K562 (cell line): ENCODE results near the gene UBQLNL. TPM values are rescaled to one million over a fixed set of nuclear protein-coding genes. Genes with fewer than 3 reads are reported as not detected.

Experiments used
- CBX2 ChIP-seq: fragments of 200-600 bp; sonication (generic); IDR thresholded peaks from one replicate; pipeline ENCODE4 v1.6.1; 2012; ENCODE audit warnings: mild to moderate bottlenecking, low read length, inconsistent platforms; ENCODE audit not compliant: insufficient read depth, poor library complexity, severe bottlenecking
- E2F3 ChIP-seq: fragments of 250-450 bp; sonication (Bioruptor Pico); IDR thresholded peaks from 2 replicates; pipeline ENCODE4 v1.4.0; 2020; ENCODE audit warnings: mild to moderate bottlenecking
- JUN ChIP-seq, 2 experiments: sonication (generic) in 1 of 2; formaldehyde crosslinking in 1 of 2; IDR thresholded peaks; 2 replicates each; pipeline versions ENCODE4 v1.6.1 to v1.8.0; 2012 to 2022; ENCODE audit warnings: borderline replicate concordance in 2 of 2, mild to moderate bottlenecking in 2 of 2, improper control_type of control experiment in 1 of 2, low read depth in 1 of 2, low read length in 1 of 2, missing genetic modification reagents in 1 of 2
- KLF16 ChIP-seq: IDR thresholded peaks from 2 replicates; pipeline ENCODE4 v1.6.1; 2016; ENCODE audit warnings: antibody characterized with exemption
- L3MBTL2 ChIP-seq: fragments of 450-650 bp; IDR thresholded peaks from 2 replicates; pipeline ENCODE4 v1.6.1; 2016; ENCODE audit warnings: mild to moderate bottlenecking, moderate library complexity
- LARP7 ChIP-seq: fragments of 450-650 bp; IDR thresholded peaks from 2 replicates; pipeline ENCODE4 v1.6.1; 2016
- MCM3 ChIP-seq: fragments of 450-650 bp; IDR thresholded peaks from 2 replicates; pipeline ENCODE4 v1.6.1; 2016
- NFYB ChIP-seq: IDR thresholded peaks from 2 replicates; pipeline ENCODE4 v1.6.1; 2011; ENCODE audit warnings: mild to moderate bottlenecking, moderate library complexity; ENCODE audit not compliant: insufficient read length; ENCODE audit errors: extremely low read depth
- SMAD4 ChIP-seq: fragments of 250-450 bp; sonication (Bioruptor Pico); conservative IDR thresholded peaks from 2 replicates; pipeline ENCODE4 v1.8.0; 2021; ENCODE audit warnings: inconsistent platforms, mild to moderate bottlenecking, moderate library complexity
- ZNF121 ChIP-seq: sonication (generic); formaldehyde crosslinking; conservative IDR thresholded peaks from 2 replicates; pipeline ENCODE4 v1.8.0; 2022; ENCODE audit warnings: missing genetic modification reagents
- ZNF175 ChIP-seq: fragments of 200-800 bp; sonication (Bioruptor generic); IDR thresholded peaks from 2 replicates; pipeline ENCODE4 v1.6.1; 2016; ENCODE audit warnings: low read depth, mild to moderate bottlenecking, missing genetic modification characterization, missing compliant biosample characterization
- ZNF408 ChIP-seq: fragments of 250-450 bp; sonication (Bioruptor Pico); IDR thresholded peaks from 2 replicates; pipeline ENCODE4 v1.4.0; 2020; ENCODE audit warnings: low read depth, mild to moderate bottlenecking, moderate library complexity
- polyA plus RNA-seq, 8 experiments: library from polyadenylated mRNA; depleted of rRNA in 4 of 8; stranded (reverse) in 5 of 8; unstranded in 3 of 8; fragments of >200 nt; fragmentation: Nextera tagmentation in 2 of 8; fragmentation: Illumina TruSeq in 1 of 8; extraction: Ambion mirVana in 2 of 8; extraction: Trizol in 1 of 8; gene quantifications; 2 replicates each; pipeline versions ENCODE4 v1.2.1 to v1.2.3, GENCODE V29; 2011 to 2014; ENCODE audit warnings: inconsistent platforms in 1 of 8, missing spikeins in 1 of 8
- total RNA-seq, 7 experiments: library from RNA; depleted of rRNA in 6 of 7; stranded (reverse); fragments of >200 nt in 6 of 7; fragmentation: Illumina TruSeq in 2 of 7; extraction: Trizol in 2 of 7; gene quantifications; 2 replicates each; pipeline versions ENCODE4 v1.2.1 to v1.2.3, GENCODE V29; 2011 to 2021; ENCODE audit warnings: low replicate concordance in 1 of 7
- TF ChIP-seq, protein P1 (sequence below): fragments of 250-450 bp; sonication (Bioruptor Pico); IDR thresholded peaks from 2 replicates; pipeline ENCODE4 v1.5.0; 2021; ENCODE audit warnings: mild to moderate bottlenecking, borderline replicate concordance
- TF ChIP-seq, protein P2 (sequence below): fragments of 250-450 bp; sonication (Bioruptor Pico); IDR thresholded peaks from 2 replicates; pipeline ENCODE4 v1.4.0; 2020; ENCODE audit warnings: mild to moderate bottlenecking, moderate library complexity
- TF ChIP-seq, protein P3 (sequence below): fragments of 250-450 bp; sonication (Bioruptor Pico); IDR thresholded peaks from 2 replicates; pipeline ENCODE4 v1.4.0; 2020; ENCODE audit warnings: borderline replicate concordance
- TF ChIP-seq, protein P4 (sequence below): fragments of 250-450 bp; sonication (Bioruptor Pico); IDR thresholded peaks from 2 replicates; pipeline ENCODE4 v1.4.0; 2020; ENCODE audit warnings: mild to moderate bottlenecking, moderate library complexity, borderline replicate concordance

UBQLNL gene
- total and polyA plus RNA-seq, 9 of the 15 experiments (the other 6 are each of a cell fraction or from before 2014, with no cell fraction given), result 0.07 to 0.27 (median 0.14) TPM

DNA sequence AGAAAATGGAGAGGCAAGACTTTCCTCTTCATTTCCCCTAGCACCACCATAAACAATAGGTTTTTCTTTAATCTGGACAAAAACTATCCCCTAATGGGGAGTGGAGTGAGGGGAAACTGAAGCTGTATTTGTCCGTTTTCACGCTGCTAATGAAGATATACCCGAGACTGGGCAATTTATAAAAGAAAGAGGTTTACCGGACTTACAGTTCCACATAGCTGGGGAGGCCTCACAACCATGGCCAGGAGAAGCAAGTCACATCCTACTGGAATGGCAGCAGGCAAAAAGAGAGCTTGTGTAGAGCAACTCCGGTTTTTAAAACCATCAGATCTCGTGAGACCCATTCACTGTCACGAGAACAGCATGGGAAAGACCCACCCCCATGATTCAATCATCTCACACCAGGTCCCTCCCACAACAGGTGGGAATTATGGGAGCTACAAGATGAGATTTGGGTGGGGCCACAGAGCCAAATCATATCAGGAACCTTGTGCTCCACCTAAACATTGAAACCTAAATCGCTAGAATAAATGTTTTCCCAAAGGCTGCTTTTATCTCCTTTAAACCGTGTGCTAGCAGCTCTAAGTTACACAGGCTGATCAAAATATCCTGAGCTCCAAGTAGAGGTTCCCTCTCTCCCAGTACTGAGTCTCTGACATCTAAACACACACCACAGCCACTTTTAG is 11.0 kb downstream of the UBQLNL start (continued):
- TF ChIP-seq, protein P1, sequence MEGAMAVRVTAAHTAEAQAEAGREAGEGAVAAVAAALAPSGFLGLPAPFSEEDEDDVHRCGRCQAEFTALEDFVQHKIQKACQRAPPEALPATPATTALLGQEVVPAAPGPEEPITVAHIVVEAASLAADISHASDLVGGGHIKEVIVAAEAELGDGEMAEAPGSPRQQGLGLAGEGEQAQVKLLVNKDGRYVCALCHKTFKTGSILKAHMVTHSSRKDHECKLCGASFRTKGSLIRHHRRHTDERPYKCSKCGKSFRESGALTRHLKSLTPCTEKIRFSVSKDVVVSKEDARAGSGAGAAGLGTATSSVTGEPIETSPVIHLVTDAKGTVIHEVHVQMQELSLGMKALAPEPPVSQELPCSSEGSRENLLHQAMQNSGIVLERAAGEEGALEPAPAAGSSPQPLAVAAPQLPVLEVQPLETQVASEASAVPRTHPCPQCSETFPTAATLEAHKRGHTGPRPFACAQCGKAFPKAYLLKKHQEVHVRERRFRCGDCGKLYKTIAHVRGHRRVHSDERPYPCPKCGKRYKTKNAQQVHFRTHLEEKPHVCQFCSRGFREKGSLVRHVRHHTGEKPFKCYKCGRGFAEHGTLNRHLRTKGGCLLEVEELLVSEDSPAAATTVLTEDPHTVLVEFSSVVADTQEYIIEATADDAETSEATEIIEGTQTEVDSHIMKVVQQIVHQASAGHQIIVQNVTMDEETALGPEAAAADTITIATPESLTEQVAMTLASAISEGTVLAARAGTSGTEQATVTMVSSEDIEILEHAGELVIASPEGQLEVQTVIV (CRISPR knock-in tag), result no peak
- TF ChIP-seq, protein P2, sequence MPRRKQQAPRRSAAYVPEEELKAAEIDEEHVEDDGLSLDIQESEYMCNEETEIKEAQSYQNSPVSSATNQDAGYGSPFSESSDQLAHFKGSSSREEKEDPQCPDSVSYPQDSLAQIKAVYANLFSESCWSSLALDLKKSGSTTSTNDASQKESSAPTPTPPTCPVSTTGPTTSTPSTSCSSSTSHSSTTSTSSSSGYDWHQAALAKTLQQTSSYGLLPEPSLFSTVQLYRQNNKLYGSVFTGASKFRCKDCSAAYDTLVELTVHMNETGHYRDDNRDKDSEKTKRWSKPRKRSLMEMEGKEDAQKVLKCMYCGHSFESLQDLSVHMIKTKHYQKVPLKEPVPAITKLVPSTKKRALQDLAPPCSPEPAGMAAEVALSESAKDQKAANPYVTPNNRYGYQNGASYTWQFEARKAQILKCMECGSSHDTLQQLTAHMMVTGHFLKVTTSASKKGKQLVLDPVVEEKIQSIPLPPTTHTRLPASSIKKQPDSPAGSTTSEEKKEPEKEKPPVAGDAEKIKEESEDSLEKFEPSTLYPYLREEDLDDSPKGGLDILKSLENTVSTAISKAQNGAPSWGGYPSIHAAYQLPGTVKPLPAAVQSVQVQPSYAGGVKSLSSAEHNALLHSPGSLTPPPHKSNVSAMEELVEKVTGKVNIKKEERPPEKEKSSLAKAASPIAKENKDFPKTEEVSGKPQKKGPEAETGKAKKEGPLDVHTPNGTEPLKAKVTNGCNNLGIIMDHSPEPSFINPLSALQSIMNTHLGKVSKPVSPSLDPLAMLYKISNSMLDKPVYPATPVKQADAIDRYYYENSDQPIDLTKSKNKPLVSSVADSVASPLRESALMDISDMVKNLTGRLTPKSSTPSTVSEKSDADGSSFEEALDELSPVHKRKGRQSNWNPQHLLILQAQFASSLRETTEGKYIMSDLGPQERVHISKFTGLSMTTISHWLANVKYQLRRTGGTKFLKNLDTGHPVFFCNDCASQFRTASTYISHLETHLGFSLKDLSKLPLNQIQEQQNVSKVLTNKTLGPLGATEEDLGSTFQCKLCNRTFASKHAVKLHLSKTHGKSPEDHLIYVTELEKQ, result no peak
- TF ChIP-seq, protein P3, sequence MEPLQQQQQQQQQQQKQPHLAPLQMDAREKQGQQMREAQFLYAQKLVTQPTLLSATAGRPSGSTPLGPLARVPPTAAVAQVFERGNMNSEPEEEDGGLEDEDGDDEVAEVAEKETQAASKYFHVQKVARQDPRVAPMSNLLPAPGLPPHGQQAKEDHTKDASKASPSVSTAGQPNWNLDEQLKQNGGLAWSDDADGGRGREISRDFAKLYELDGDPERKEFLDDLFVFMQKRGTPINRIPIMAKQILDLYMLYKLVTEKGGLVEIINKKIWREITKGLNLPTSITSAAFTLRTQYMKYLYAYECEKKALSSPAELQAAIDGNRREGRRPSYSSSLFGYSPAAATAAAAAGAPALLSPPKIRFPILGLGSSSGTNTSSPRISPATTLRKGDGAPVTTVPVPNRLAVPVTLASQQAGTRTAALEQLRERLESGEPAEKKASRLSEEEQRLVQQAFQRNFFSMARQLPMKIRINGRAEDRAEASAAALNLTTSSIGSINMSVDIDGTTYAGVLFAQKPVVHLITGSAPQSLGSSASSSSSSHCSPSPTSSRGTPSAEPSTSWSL (CRISPR knock-in tag), result no peak
- no peak for TF ChIP-seq SMAD4 (CRISPR knock-in tag)
- TF ChIP-seq L3MBTL2, result peak; percentile 48; the same call in 1 of the 2 replicates
- TF ChIP-seq LARP7, result no peak
- no peak for TF ChIP-seq E2F3 (CRISPR knock-in tag)
- TF ChIP-seq ZNF121 (CRISPR knock-in tag), result no peak
- TF ChIP-seq CBX2, result no peak
- no peak for TF ChIP-seq NFYB
- TF ChIP-seq, protein P4, sequence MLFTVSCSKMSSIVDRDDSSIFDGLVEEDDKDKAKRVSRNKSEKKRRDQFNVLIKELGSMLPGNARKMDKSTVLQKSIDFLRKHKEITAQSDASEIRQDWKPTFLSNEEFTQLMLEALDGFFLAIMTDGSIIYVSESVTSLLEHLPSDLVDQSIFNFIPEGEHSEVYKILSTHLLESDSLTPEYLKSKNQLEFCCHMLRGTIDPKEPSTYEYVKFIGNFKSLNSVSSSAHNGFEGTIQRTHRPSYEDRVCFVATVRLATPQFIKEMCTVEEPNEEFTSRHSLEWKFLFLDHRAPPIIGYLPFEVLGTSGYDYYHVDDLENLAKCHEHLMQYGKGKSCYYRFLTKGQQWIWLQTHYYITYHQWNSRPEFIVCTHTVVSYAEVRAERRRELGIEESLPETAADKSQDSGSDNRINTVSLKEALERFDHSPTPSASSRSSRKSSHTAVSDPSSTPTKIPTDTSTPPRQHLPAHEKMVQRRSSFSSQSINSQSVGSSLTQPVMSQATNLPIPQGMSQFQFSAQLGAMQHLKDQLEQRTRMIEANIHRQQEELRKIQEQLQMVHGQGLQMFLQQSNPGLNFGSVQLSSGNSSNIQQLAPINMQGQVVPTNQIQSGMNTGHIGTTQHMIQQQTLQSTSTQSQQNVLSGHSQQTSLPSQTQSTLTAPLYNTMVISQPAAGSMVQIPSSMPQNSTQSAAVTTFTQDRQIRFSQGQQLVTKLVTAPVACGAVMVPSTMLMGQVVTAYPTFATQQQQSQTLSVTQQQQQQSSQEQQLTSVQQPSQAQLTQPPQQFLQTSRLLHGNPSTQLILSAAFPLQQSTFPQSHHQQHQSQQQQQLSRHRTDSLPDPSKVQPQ (CRISPR knock-in tag), result no peak
- TF ChIP-seq ZNF408 (CRISPR knock-in tag), result no peak
- TF ChIP-seq KLF16, result no peak
- no peak for TF ChIP-seq MCM3
- TF ChIP-seq JUN (IDR thresholded peaks at IDR 0.05; ENCODE audit: borderline replicate concordance, low read depth, low read length), result no peak
- no peak for TF ChIP-seq JUN (CRISPR knock-in tag; IDR thresholded peaks at IDR 0.05; ENCODE audit: borderline replicate concordance)
- no peak for TF ChIP-seq ZNF175 (CRISPR knock-in tag)
